ENCODE results near the gene SLC7A5. TPM values are rescaled to one million over a fixed set of nuclear protein-coding genes. Genes with fewer than 3 reads are reported as not detected.

SLC7A5 gene
- total and polyA plus RNA-seq, 2 of the 13 experiments (the other 11 are each of a cell fraction or from before 2014, with no cell fraction given) = 79.6 to 155 TPM

- 0 out of 2 replicates have a peak, but pooled peaks have one; percentile 21 for TF ChIP-seq ARHGAP35 (CRISPR knock-in tag; IDR thresholded peaks at IDR 0.05; ENCODE audit: borderline replicate concordance)
- 0 out of 2 replicates have a peak, but pooled peaks have one; percentile 14 for TF ChIP-seq MAZ (IDR thresholded peaks at IDR 0.05; ENCODE audit: borderline replicate concordance, low read depth, low read length)
- TF ChIP-seq MAZ (CRISPR knock-in tag; IDR thresholded peaks at IDR 0.05; ENCODE audit: low read depth) = no peak
- TF ChIP-seq ZNF761 (CRISPR knock-in tag; conservative IDR thresholded peaks at IDR 0.05) = 0 out of 2 replicates have a peak, but pooled peaks have one; percentile 29
- no peak for TF ChIP-seq ZNF484 (CRISPR knock-in tag; IDR thresholded peaks at IDR 0.05; ENCODE audit: borderline replicate concordance, low read depth)
- 0 out of 2 replicates have a peak, but pooled peaks have one; percentile 30 for TF ChIP-seq ZNF691 (CRISPR knock-in tag; IDR thresholded peaks at IDR 0.05; ENCODE audit: borderline replicate concordance, low read depth)
- 0 out of 2 replicates have a peak, but pooled peaks have one; percentile 21 for TF ChIP-seq JUN (CRISPR knock-in tag; IDR thresholded peaks at IDR 0.05)
- 0 out of 2 replicates have a peak, but pooled peaks have one; percentile 62 for TF ChIP-seq CCDC6 (CRISPR knock-in tag; IDR thresholded peaks at IDR 0.05)
- TF ChIP-seq ZFY (CRISPR knock-in tag; IDR thresholded peaks at IDR 0.05) = no peak
- no peak for TF ChIP-seq JUNB (CRISPR knock-in tag; IDR thresholded peaks at IDR 0.05; ENCODE audit: borderline replicate concordance)
- TF ChIP-seq ZNF724P (CRISPR knock-in tag; IDR thresholded peaks at IDR 0.05; ENCODE audit: borderline replicate concordance) = 0 out of 2 replicates have a peak, but pooled peaks have one; percentile 35
- peak; percentile 25; the same call in 1 of the 2 replicates for TF ChIP-seq ZNF605 (CRISPR knock-in tag; IDR thresholded peaks at IDR 0.05)
- TF ChIP-seq ZNF556 (CRISPR knock-in tag; IDR thresholded peaks at IDR 0.05; ENCODE audit: borderline replicate concordance) = peak; percentile 47; the same call in 1 of the 2 replicates
- no peak for TF ChIP-seq DR1 (CRISPR knock-in tag; IDR thresholded peaks at IDR 0.05)
- TF ChIP-seq TBX2 (CRISPR knock-in tag; IDR thresholded peaks at IDR 0.05; ENCODE audit: borderline replicate concordance) = peak; percentile 54; the same call in 1 of the 2 replicates
- 0 out of 2 replicates have a peak, but pooled peaks have one; percentile 36 for TF ChIP-seq ZBTB46 (CRISPR knock-in tag; IDR thresholded peaks at IDR 0.05; ENCODE audit: borderline replicate concordance)
- no peak for TF ChIP-seq HMGA1 (CRISPR knock-in tag; conservative IDR thresholded peaks at IDR 0.05)
- TF ChIP-seq NRL (CRISPR knock-in tag; IDR thresholded peaks at IDR 0.05; ENCODE audit: borderline replicate concordance) = peak; percentile 56
- TF ChIP-seq FOSL2 (CRISPR knock-in tag; IDR thresholded peaks at IDR 0.05) = 0 out of 2 replicates have a peak, but pooled peaks have one; percentile 4
- 0 out of 2 replicates have a peak, but pooled peaks have one; percentile 58 for TF ChIP-seq ZNF891 (CRISPR knock-in tag; IDR thresholded peaks at IDR 0.05)
- no peak for TF ChIP-seq USF2 (IDR thresholded peaks at IDR 0.05; ENCODE audit: low read depth, low read length)
- no peak for TF ChIP-seq USF2 (CRISPR knock-in tag; IDR thresholded peaks at IDR 0.05; ENCODE audit: borderline replicate concordance)
- TF ChIP-seq ZSCAN21 (CRISPR knock-in tag; IDR thresholded peaks at IDR 0.05; ENCODE audit: borderline replicate concordance) = 0 out of 2 replicates have a peak, but pooled peaks have one; percentile 23
- TF ChIP-seq FOXC1 (CRISPR knock-in tag; IDR thresholded peaks at IDR 0.05; ENCODE audit: borderline replicate concordance) = no peak
- no peak for TF ChIP-seq ZNF207 (IDR thresholded peaks at IDR 0.05; ENCODE audit: borderline replicate concordance)
Measured at GRCh38 chr16:87880117-87880696, 10.9 kb upstream of the SLC7A5 start (continued).
